ENCODE results near the gene C7orf57.

DNA sequence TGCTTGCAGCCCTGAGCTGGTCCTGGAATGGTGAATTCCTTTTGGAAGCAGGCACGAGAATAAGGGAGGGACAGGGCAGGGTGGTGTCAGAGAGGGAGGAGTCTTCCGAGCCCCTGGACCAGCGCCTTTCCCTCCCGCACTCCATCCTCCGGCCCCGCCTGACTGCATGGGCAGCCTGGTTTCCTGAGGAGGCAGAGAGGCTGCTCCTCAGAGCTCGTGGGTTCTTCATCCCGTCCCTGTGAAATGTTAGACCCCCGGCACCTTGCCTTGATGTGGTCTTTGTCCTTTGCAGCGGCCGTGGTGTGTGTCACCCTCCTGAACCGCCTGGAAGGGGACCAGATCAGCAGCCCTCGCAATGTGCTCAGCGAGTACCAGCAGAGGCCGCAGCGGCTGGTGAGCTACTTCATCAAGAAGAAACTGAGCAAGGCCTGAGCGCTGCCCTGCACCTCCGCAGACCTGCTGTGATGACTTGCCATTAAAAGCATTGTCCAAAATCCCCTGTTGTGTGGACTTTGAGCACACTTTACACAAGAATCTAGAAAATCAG lies 72.7 kb downstream of the C7orf57 start:
- TF ChIP-seq, protein P1, sequence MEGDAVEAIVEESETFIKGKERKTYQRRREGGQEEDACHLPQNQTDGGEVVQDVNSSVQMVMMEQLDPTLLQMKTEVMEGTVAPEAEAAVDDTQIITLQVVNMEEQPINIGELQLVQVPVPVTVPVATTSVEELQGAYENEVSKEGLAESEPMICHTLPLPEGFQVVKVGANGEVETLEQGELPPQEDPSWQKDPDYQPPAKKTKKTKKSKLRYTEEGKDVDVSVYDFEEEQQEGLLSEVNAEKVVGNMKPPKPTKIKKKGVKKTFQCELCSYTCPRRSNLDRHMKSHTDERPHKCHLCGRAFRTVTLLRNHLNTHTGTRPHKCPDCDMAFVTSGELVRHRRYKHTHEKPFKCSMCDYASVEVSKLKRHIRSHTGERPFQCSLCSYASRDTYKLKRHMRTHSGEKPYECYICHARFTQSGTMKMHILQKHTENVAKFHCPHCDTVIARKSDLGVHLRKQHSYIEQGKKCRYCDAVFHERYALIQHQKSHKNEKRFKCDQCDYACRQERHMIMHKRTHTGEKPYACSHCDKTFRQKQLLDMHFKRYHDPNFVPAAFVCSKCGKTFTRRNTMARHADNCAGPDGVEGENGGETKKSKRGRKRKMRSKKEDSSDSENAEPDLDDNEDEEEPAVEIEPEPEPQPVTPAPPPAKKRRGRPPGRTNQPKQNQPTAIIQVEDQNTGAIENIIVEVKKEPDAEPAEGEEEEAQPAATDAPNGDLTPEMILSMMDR (IDR thresholded peaks at IDR 0.05; ENCODE audit: low read length) = no peak
- no peak for TF ChIP-seq EZH2 (IDR thresholded peaks at IDR 0.05; ENCODE audit: borderline replicate concordance, low read length)
